Transverse colon (tissue), 3 donors: ENCODE measurements around the gene KAT6B.

Experiments used
- CTCF ChIP-seq, 5 experiments: fragments of 200-600 bp in 3 of 5; fragments of 450-650 bp in 2 of 5; sonication (generic) in 3 of 5; IDR thresholded peaks; 1 replicate in 2 of 5; 2 replicates in 3 of 5; pipeline ENCODE4 v1.5.1; 2016 to 2017; ENCODE audit warnings: antibody characterized with exemption in 5 of 5, inconsistent platforms in 3 of 5, mild to moderate bottlenecking in 2 of 5, moderate library complexity in 1 of 5
- EP300 ChIP-seq: sonication (generic); formaldehyde crosslinking; IDR thresholded peaks from one replicate; pipeline ENCODE4 v1.6.1; 2017; ENCODE audit warnings: antibody characterized with exemption, low read depth

- no peak for TF ChIP-seq CTCF (IDR thresholded peaks at IDR 0.05)
- no peak for TF ChIP-seq EP300
Observed at GRCh38 chr10:74987339-74988053, 161.1 kb downstream of the KAT6B start.
